Nephron progenitor cell (in vitro differentiated cells): ENCODE data around the gene GLIS1.

ENCODE experiments used
- DNase-seq: peaks from one replicate; pipeline ENCODE4 v3.0.0; 2021
- H3K27ac Mint-ChIP-seq: 2 replicates; pipeline ENCODE4 v1.8.0; 2021; ENCODE audit warnings: mild to moderate bottlenecking, moderate library complexity, mixed read lengths
- H3K27me3 Mint-ChIP-seq: 2 replicates; pipeline ENCODE4 v1.8.0; 2021; ENCODE audit warnings: mild to moderate bottlenecking, low read depth, mixed read lengths; ENCODE audit not compliant: poor library complexity
- H3K36me3 Mint-ChIP-seq: 2 replicates; pipeline ENCODE4 v1.8.0; 2021; ENCODE audit warnings: low read depth, mixed read lengths
- H3K4me1 Mint-ChIP-seq: 2 replicates; pipeline ENCODE4 v1.8.0; 2021; ENCODE audit warnings: mixed read lengths
- H3K4me3 Mint-ChIP-seq: 2 replicates; pipeline ENCODE4 v1.8.0; 2021; ENCODE audit warnings: mild to moderate bottlenecking, moderate library complexity, mixed read lengths
- H3K9me3 Mint-ChIP-seq: 2 replicates; pipeline ENCODE4 v1.8.0; 2021; ENCODE audit warnings: mild to moderate bottlenecking, moderate library complexity, mixed read lengths
- TF ChIP-seq, protein P1 (sequence below): fragments of 200-600 bp; sonication (generic); IDR thresholded peaks from 2 replicates; pipeline ENCODE4 v1.5.0; 2021; ENCODE audit warnings: antibody characterized with exemption

The GLIS1 gene

DNA sequence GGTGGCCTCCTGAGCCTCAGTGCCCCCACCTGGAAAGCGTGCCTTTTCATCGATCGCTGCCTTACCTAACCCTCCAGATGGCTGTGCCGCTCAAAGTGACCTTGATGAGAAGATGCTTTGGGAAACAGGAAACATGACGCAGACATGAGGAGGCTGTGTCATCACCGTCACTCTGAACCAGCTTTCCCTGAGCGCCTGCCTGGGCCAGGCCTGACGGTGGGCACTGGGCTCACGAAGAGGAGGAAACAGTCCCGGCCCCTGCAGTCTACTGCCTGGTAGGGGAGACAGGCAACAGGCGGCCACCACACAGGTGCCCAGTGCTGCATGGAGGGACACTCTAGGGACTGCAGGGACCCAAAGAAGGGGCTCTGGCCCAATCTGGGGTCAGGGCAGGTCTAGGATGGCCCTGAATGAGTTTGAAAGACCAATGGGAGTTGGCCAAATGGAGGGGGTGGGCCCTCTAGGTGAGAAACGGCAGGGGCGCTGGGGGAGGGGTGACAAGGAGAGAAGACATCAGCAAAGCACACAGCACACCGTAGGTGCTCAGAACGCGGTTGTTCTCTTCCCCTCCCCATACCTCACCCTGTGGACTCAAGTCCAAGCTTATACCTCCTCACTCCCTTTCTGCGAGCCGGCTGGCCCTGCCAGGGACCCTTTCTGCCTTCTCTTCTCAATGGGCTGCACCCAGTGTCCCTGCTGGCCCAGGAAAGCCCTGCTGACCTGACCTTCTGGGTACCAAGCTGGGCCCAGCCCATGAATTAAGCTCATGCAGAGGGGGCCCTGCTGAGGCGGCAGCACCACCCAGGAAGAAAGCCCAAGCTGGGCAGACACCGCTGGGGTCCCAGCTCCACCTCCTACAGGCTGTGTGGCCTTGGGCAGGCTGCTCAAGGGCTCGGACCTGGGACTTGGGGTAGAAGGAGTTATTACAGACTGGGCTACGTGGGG lies 44.9 kb downstream of the GLIS1 start:
- Mint-ChIP-seq H3K4me1 (peaks cover 55% of the 10 kb centered on the region), H3K9me3 (no peaks in the 10 kb centered on the region), H3K27ac (no peak overlapping the region), H3K27me3 (peaks cover 15% of the 10 kb centered on the region), H3K36me3 (no peaks in the 10 kb centered on the region), H3K4me3 (no peak overlapping the region)
- DNase-seq: no peak
- TF ChIP-seq, protein P1, sequence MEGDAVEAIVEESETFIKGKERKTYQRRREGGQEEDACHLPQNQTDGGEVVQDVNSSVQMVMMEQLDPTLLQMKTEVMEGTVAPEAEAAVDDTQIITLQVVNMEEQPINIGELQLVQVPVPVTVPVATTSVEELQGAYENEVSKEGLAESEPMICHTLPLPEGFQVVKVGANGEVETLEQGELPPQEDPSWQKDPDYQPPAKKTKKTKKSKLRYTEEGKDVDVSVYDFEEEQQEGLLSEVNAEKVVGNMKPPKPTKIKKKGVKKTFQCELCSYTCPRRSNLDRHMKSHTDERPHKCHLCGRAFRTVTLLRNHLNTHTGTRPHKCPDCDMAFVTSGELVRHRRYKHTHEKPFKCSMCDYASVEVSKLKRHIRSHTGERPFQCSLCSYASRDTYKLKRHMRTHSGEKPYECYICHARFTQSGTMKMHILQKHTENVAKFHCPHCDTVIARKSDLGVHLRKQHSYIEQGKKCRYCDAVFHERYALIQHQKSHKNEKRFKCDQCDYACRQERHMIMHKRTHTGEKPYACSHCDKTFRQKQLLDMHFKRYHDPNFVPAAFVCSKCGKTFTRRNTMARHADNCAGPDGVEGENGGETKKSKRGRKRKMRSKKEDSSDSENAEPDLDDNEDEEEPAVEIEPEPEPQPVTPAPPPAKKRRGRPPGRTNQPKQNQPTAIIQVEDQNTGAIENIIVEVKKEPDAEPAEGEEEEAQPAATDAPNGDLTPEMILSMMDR: no peak

DNA sequence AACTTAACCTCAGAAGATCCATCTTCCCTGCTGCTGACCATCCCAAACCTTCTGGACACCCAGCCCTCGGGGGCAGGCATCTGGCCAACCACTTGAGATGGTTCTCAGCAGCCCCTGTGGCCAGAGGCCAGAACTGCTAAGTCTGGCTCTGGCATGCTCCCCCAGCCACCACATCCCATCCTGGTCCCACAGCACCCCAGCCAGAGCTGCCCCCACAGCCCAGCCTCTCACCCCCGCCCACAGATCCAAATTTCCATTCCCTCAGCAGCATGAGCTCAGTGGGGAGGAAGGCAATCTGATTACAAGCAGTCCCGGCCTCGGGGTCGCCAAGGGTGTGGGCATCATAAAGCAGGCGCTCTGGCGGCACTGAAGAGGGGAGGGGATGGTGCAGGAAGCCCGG lies 45.6 kb downstream of the GLIS1 start:
- Mint-ChIP-seq H3K27me3 (peaks cover 15% of the 10 kb centered on the region), H3K4me3 (no peak overlapping the region), H3K27ac (no peak overlapping the region), H3K36me3 (no peaks in the 10 kb centered on the region), H3K9me3 (no peaks in the 10 kb centered on the region), H3K4me1 (peaks cover 57% of the 10 kb centered on the region)
- TF ChIP-seq, protein P1: no peak
- no peak for DNase-seq

GRCh38 chr1:53691326-53691725 lies 47.6 kb downstream of the GLIS1 start:
- Mint-ChIP-seq H3K36me3 (no peaks in the 10 kb centered on the region), H3K9me3 (no peaks in the 10 kb centered on the region), H3K27ac (no peak overlapping the region), H3K4me1 (peaks cover 55% of the 10 kb centered on the region), H3K27me3 (peaks cover 21% of the 10 kb centered on the region), H3K4me3 (no peak overlapping the region)
- TF ChIP-seq, protein P1: no peak
- DNase-seq: no peak

GRCh38 chr1:53690411-53690810 lies 48.6 kb downstream of the GLIS1 start:
- no peak for DNase-seq
- Mint-ChIP-seq H3K27me3 (peaks cover 27% of the 10 kb centered on the region), H3K9me3 (no peaks in the 10 kb centered on the region), H3K27ac (no peak overlapping the region), H3K4me3 (no peak overlapping the region), H3K36me3 (no peaks in the 10 kb centered on the region), H3K4me1 (peaks cover 55% of the 10 kb centered on the region)
- TF ChIP-seq, protein P1: no peak

DNA sequence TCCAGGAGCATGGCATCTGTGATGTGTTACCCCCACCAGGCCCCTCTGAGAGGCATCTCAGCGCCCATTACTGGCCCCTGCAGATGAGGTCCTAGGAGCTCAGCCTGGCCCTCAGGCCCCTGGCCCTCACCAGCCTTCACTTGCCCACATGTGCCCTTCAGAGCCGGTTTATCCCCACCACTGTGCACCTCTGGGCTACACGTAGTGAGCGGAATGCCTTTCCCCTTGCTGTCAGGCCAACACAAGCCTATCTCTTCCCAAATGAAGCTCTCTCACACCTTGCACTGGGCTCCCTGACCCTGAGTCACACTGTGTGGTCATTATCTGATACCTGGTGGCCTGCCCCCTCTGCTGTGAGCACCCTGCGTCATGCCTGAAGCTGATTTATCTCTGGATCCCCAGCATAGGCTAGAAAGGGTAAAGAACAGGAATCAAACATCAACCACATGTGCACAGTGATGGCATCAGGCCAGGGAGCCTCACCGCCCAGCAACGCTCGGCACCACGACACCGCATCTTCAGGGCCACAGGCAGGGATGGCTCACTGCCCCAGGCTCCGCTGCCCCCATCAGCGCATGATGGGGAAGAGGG lies 49.1 kb downstream of the GLIS1 start:
- TF ChIP-seq, protein P1: no peak
- Mint-ChIP-seq H3K27ac (no peak overlapping the region), H3K4me1 (peaks cover 55% of the 10 kb centered on the region), H3K36me3 (no peaks in the 10 kb centered on the region), H3K4me3 (no peak overlapping the region), H3K27me3 (peaks cover 33% of the 10 kb centered on the region), H3K9me3 (no peaks in the 10 kb centered on the region)
- no peak for DNase-seq
